Neuron (in vitro differentiated cells): ENCODE measurements around the gene RCAN2.

Source experiments
- H2AFZ ChIP-seq: one replicate; pipeline ENCODE4 v1.6.1; 2013; ENCODE audit warnings: low read depth, mild to moderate bottlenecking, inconsistent platforms, low read length, moderate library complexity
- H3K27me3 ChIP-seq: one replicate; pipeline ENCODE4 v1.6.1; 2013; ENCODE audit warnings: low read length; ENCODE audit not compliant: insufficient read depth
- H3K36me3 ChIP-seq: one replicate; pipeline ENCODE4 v1.6.1; 2013; ENCODE audit warnings: low read length; ENCODE audit not compliant: insufficient read depth
- H3K4me1 ChIP-seq: one replicate; pipeline ENCODE4 v1.6.1; 2013; ENCODE audit warnings: low read length; ENCODE audit not compliant: insufficient read depth
- H3K4me3 ChIP-seq: 2 replicates; pipeline ENCODE4 v1.5.1; 2013; ENCODE audit warnings: mild to moderate bottlenecking, low read length, moderate library complexity
- H3K9me3 ChIP-seq: one replicate; pipeline ENCODE4 v1.6.1; 2013; ENCODE audit warnings: low read length

Gene RCAN2

GRCh38 chr6:46222286-46222685, 269.0 kb downstream of the RCAN2 start:
- H3K4me3 ChIP-seq = no peak overlapping the region
- H2AFZ ChIP-seq = no peak overlapping the region
- no peaks in the 10 kb centered on the region for H3K9me3 ChIP-seq
- H3K36me3 ChIP-seq = no peaks in the 10 kb centered on the region
- no peaks in the 10 kb centered on the region for H3K4me1 ChIP-seq
- H3K27me3 ChIP-seq = no peaks in the 10 kb centered on the region

- H3K4me3 ChIP-seq = no peak overlapping the region
- H3K27me3 ChIP-seq = no peaks in the 10 kb centered on the region
- no peaks in the 10 kb centered on the region for H3K36me3 ChIP-seq
- no peaks in the 10 kb centered on the region for H3K4me1 ChIP-seq
- no peak overlapping the region for H2AFZ ChIP-seq
- H3K9me3 ChIP-seq = no peaks in the 10 kb centered on the region
These were observed 269.9 kb downstream of the RCAN2 start for GRCh38 chr6:46221222-46221793.

GRCh38 chr6:46220352-46221221, 270.7 kb downstream of the RCAN2 start:
- Histone ChIP-seq H3K9me3 (no peaks in the 10 kb centered on the region), H2AFZ (no peak overlapping the region), H3K27me3 (no peaks in the 10 kb centered on the region), H3K4me3 (no peak overlapping the region), H3K36me3 (no peaks in the 10 kb centered on the region), H3K4me1 (no peaks in the 10 kb centered on the region)

- Histone ChIP-seq H3K36me3 (no peaks in the 10 kb centered on the region), H3K4me3 (no peak overlapping the region), H2AFZ (no peak overlapping the region)
These were observed 271.6 kb downstream of the RCAN2 start for GRCh38 chr6:46219661-46220060.

GRCh38 chr6:46218457-46218856, 272.8 kb downstream of the RCAN2 start:
- no peaks in the 10 kb centered on the region for H3K36me3 ChIP-seq
- no peaks in the 10 kb centered on the region for H3K9me3 ChIP-seq
- H2AFZ ChIP-seq = no peak overlapping the region
- no peaks in the 10 kb centered on the region for H3K27me3 ChIP-seq
- no peak overlapping the region for H3K4me3 ChIP-seq
- no peaks in the 10 kb centered on the region for H3K4me1 ChIP-seq

More at GRCh38 chr6:46219661-46220060, 271.6 kb downstream of the RCAN2 start:
- Histone ChIP-seq H3K9me3 (no peaks in the 10 kb centered on the region), H3K4me1 (no peaks in the 10 kb centered on the region), H3K27me3 (no peaks in the 10 kb centered on the region)

GRCh38 chr6:46217671-46218131, 273.5 kb downstream of the RCAN2 start:
- H3K36me3 ChIP-seq = no peaks in the 10 kb centered on the region
- H3K4me1 ChIP-seq = no peaks in the 10 kb centered on the region
- H2AFZ ChIP-seq = no peak overlapping the region
- H3K4me3 ChIP-seq = no peak overlapping the region
- H3K9me3 ChIP-seq = no peaks in the 10 kb centered on the region
- no peaks in the 10 kb centered on the region for H3K27me3 ChIP-seq

- Histone ChIP-seq H3K9me3 (no peaks in the 10 kb centered on the region), H3K36me3 (no peaks in the 10 kb centered on the region), H3K4me3 (no peak overlapping the region), H2AFZ (no peak overlapping the region), H3K27me3 (no peaks in the 10 kb centered on the region), H3K4me1 (no peaks in the 10 kb centered on the region)
These were observed 274.4 kb downstream of the RCAN2 start for GRCh38 chr6:46216879-46217278.

- no peaks in the 10 kb centered on the region for H3K36me3 ChIP-seq
- no peak overlapping the region for H2AFZ ChIP-seq
- no peak overlapping the region for H3K4me3 ChIP-seq
- no peaks in the 10 kb centered on the region for H3K27me3 ChIP-seq
- H3K4me1 ChIP-seq = no peaks in the 10 kb centered on the region
- no peaks in the 10 kb centered on the region for H3K9me3 ChIP-seq
These were observed 275.5 kb downstream of the RCAN2 start for GRCh38 chr6:46215777-46216176.

GRCh38 chr6:46215213-46215612, 276.0 kb downstream of the RCAN2 start:
- Histone ChIP-seq H3K27me3 (no peaks in the 10 kb centered on the region), H3K36me3 (no peaks in the 10 kb centered on the region), H2AFZ (no peak overlapping the region), H3K9me3 (no peaks in the 10 kb centered on the region), H3K4me3 (no peak overlapping the region), H3K4me1 (no peaks in the 10 kb centered on the region)

GRCh38 chr6:46211917-46212316, 279.3 kb downstream of the RCAN2 start:
- H3K9me3 ChIP-seq = no peaks in the 10 kb centered on the region
- H2AFZ ChIP-seq = no peak overlapping the region
- H3K27me3 ChIP-seq = no peaks in the 10 kb centered on the region
- H3K4me1 ChIP-seq = no peaks in the 10 kb centered on the region
- no peak overlapping the region for H3K4me3 ChIP-seq
- H3K36me3 ChIP-seq = no peaks in the 10 kb centered on the region

- no peaks in the 10 kb centered on the region for H3K27me3 ChIP-seq
- no peaks in the 10 kb centered on the region for H3K36me3 ChIP-seq
- H3K4me1 ChIP-seq = no peaks in the 10 kb centered on the region
- no peaks in the 10 kb centered on the region for H3K9me3 ChIP-seq
- no peak overlapping the region for H2AFZ ChIP-seq
- H3K4me3 ChIP-seq = no peak overlapping the region
These were observed 281.0 kb downstream of the RCAN2 start for GRCh38 chr6:46210294-46210693.

- Histone ChIP-seq H3K4me1 (no peaks in the 10 kb centered on the region), H3K27me3 (no peaks in the 10 kb centered on the region), H3K36me3 (no peaks in the 10 kb centered on the region), H2AFZ (no peak overlapping the region), H3K4me3 (no peak overlapping the region), H3K9me3 (no peaks in the 10 kb centered on the region)
These were observed 282.9 kb downstream of the RCAN2 start for GRCh38 chr6:46208303-46208702.

GRCh38 chr6:46207174-46207573, 284.1 kb downstream of the RCAN2 start:
- Histone ChIP-seq H3K36me3 (no peaks in the 10 kb centered on the region), H3K4me3 (no peak overlapping the region), H2AFZ (no peak overlapping the region), H3K9me3 (no peaks in the 10 kb centered on the region), H3K27me3 (no peaks in the 10 kb centered on the region), H3K4me1 (no peaks in the 10 kb centered on the region)
